ENCODE measurements around the gene CHD9NB. TPM values are rescaled to one million over a fixed set of nuclear protein-coding genes. Genes with fewer than 3 reads are reported as not detected.

Gene CHD9NB
- total RNA-seq, 1 experiment from 2014 or later = 6.4 TPM

DNA sequence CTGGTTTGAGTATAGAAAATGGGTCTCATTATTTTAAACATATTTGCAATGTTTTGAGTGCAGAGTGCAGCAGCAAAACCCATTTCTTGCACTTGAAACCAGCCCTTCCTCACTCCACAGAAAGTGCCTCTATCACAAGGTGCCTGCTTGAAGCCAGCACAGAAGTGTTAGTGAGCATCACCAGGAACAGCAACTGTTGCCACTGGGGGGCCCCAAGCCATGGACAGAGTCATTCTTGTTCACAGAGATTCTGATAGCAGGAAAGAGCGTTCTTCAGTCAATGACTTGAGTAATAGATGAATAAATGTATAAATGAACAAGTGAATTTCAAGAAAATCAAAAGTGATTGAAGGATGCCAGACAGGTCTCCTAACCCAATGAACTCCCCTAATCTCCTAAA is 45.6 kb downstream of the CHD9NB start:
- Mint-ChIP-seq H3K27ac (ENCODE audit: unreplicated experiment) (no peak overlapping the region), H3K9me3 (ENCODE audit: low read depth, unreplicated experiment) (no peaks in the 10 kb centered on the region), H3K36me3 (ENCODE audit: insufficient read depth, unreplicated experiment) (no peaks in the 10 kb centered on the region), H3K4me3 (ENCODE audit: low read depth, unreplicated experiment) (no peak overlapping the region), H3K27me3 (ENCODE audit: unreplicated experiment) (peaks cover 56% of the 10 kb centered on the region), H3K4me1 (ENCODE audit: low read depth, unreplicated experiment) (no peaks in the 10 kb centered on the region)
- TF ChIP-seq, protein P1, sequence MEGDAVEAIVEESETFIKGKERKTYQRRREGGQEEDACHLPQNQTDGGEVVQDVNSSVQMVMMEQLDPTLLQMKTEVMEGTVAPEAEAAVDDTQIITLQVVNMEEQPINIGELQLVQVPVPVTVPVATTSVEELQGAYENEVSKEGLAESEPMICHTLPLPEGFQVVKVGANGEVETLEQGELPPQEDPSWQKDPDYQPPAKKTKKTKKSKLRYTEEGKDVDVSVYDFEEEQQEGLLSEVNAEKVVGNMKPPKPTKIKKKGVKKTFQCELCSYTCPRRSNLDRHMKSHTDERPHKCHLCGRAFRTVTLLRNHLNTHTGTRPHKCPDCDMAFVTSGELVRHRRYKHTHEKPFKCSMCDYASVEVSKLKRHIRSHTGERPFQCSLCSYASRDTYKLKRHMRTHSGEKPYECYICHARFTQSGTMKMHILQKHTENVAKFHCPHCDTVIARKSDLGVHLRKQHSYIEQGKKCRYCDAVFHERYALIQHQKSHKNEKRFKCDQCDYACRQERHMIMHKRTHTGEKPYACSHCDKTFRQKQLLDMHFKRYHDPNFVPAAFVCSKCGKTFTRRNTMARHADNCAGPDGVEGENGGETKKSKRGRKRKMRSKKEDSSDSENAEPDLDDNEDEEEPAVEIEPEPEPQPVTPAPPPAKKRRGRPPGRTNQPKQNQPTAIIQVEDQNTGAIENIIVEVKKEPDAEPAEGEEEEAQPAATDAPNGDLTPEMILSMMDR (IDR thresholded peaks at IDR 0.05; ENCODE audit: unreplicated experiment) = no peak
- CTCF ChIA-PET = no interaction called here
- DNase-seq = no peak
- no TSS peak for BruUV-seq (replicated peaks)
- intact Hi-C loops (cut with micrococcal nuclease; ENCODE audit: unreplicated experiment) = no loop called here

DNA sequence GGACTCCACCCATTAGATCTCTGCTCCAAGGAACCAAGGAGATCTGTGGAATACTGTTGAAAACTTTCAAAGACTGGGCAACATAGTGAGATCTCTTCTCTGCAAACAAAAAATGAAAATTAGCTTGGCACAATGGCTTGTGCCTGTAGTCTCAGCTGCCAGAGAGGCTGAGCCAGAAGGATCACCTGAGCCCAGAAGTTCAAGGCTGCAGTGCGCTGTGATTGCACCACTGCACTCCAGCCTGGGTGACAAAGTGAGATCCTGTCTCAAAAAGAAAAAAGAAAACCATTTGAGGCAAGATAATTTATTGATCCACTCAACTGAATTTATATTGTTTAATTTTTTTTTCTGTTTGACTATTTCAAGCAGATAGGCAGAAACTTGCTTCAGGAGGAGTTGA is 54.8 kb downstream of the CHD9NB start:
- no peaks in the 10 kb centered on the region for H3K4me1 Mint-ChIP-seq (ENCODE audit: low read depth, unreplicated experiment)
- H3K36me3 Mint-ChIP-seq (ENCODE audit: insufficient read depth, unreplicated experiment) = no peaks in the 10 kb centered on the region
- H3K4me3 Mint-ChIP-seq (ENCODE audit: low read depth, unreplicated experiment) = no peak overlapping the region
- TF ChIP-seq, protein P1 (IDR thresholded peaks at IDR 0.05; ENCODE audit: unreplicated experiment) = no peak
- no peak overlapping the region for H3K27ac Mint-ChIP-seq (ENCODE audit: unreplicated experiment)
- DNase-seq = no peak
- no peaks in the 10 kb centered on the region for H3K9me3 Mint-ChIP-seq (ENCODE audit: low read depth, unreplicated experiment)
- no TSS peak for BruUV-seq (replicated peaks)
- CTCF ChIA-PET = no interaction called here
- intact Hi-C loops (cut with micrococcal nuclease; ENCODE audit: unreplicated experiment) = no loop called here
- peaks cover 18% of the 10 kb centered on the region for H3K27me3 Mint-ChIP-seq (ENCODE audit: unreplicated experiment)

GRCh38 chr16:52994942-52995341 is 57.8 kb downstream of the CHD9NB start:
- BruUV-seq (replicated peaks) = no TSS peak
- no peaks in the 10 kb centered on the region for H3K27me3 Mint-ChIP-seq (ENCODE audit: unreplicated experiment)
- intact Hi-C loops (cut with micrococcal nuclease; ENCODE audit: unreplicated experiment) = no loop called here
- no peak for DNase-seq
- no peak overlapping the region for H3K4me3 Mint-ChIP-seq (ENCODE audit: low read depth, unreplicated experiment)
- no peaks in the 10 kb centered on the region for H3K4me1 Mint-ChIP-seq (ENCODE audit: low read depth, unreplicated experiment)
- CTCF ChIA-PET = no interaction called here
- H3K36me3 Mint-ChIP-seq (ENCODE audit: insufficient read depth, unreplicated experiment) = no peaks in the 10 kb centered on the region
- no peak overlapping the region for H3K27ac Mint-ChIP-seq (ENCODE audit: unreplicated experiment)
- TF ChIP-seq, protein P1 (IDR thresholded peaks at IDR 0.05; ENCODE audit: unreplicated experiment) = no peak
- peaks cover 4% of the 10 kb centered on the region for H3K9me3 Mint-ChIP-seq (ENCODE audit: low read depth, unreplicated experiment)

DNA sequence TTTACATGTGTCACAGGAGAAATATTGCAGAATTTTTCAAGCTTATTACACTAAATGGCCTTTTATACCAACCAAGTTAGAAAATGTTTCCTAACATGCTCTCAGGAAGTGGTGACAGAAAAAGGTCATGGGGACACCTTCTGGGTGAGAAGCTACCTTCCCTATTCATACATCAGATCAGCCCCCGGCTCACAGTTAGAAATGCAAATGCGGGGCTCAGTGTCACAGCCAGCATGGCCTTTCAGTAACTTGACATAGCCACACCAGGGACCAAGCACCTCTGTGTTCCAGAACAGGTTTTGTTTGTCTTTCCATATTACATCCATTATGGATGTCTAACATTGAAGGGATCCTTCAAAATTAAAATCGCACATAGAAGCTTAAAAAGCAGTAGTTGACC is 59.5 kb downstream of the CHD9NB start:
- intact Hi-C loops (cut with micrococcal nuclease; ENCODE audit: unreplicated experiment) = no loop called here
- Mint-ChIP-seq H3K36me3 (ENCODE audit: insufficient read depth, unreplicated experiment) (no peaks in the 10 kb centered on the region), H3K27me3 (ENCODE audit: unreplicated experiment) (no peaks in the 10 kb centered on the region), H3K9me3 (ENCODE audit: low read depth, unreplicated experiment) (peaks cover 4% of the 10 kb centered on the region), H3K27ac (ENCODE audit: unreplicated experiment) (no peak overlapping the region), H3K4me3 (ENCODE audit: low read depth, unreplicated experiment) (no peak overlapping the region), H3K4me1 (ENCODE audit: low read depth, unreplicated experiment) (no peaks in the 10 kb centered on the region)
- TF ChIP-seq, protein P1 (IDR thresholded peaks at IDR 0.05; ENCODE audit: unreplicated experiment) = no peak
- DNase-seq = no peak
- BruUV-seq (replicated peaks) = no TSS peak
- CTCF ChIA-PET = no interaction called here

Measured in Calu3 (cell line).